LNCAP (cell line): ENCODE results near the gene MYMX.

Source experiments
- TF ChIP-seq, protein P1 (sequence below): fragments of 450-650 bp; IDR thresholded peaks from 2 replicates; pipeline ENCODE4 v1.5.1; 2017; ENCODE audit warnings: mild to moderate bottlenecking

MYMX gene

DNA sequence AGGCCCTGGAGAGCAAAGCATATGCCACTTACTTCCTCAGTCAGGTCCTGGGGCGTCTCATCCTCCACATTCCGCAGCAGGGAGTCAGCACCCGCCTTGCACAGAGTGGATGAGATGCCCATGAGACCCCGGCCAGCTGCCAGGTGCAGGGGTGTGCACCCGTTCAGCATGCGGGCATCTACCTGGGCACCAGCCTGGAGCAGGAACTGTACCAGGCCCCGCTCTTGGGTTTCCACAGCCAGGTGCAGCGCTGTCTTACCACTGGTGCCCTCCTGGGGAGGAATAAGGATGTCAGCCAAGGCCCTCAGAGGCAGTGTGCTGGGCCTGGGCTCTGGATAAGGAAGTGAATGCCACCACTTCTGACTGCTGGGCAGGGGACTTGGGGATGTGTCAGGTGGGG lies 43.3 kb downstream of the MYMX start:
- TF ChIP-seq, protein P1, sequence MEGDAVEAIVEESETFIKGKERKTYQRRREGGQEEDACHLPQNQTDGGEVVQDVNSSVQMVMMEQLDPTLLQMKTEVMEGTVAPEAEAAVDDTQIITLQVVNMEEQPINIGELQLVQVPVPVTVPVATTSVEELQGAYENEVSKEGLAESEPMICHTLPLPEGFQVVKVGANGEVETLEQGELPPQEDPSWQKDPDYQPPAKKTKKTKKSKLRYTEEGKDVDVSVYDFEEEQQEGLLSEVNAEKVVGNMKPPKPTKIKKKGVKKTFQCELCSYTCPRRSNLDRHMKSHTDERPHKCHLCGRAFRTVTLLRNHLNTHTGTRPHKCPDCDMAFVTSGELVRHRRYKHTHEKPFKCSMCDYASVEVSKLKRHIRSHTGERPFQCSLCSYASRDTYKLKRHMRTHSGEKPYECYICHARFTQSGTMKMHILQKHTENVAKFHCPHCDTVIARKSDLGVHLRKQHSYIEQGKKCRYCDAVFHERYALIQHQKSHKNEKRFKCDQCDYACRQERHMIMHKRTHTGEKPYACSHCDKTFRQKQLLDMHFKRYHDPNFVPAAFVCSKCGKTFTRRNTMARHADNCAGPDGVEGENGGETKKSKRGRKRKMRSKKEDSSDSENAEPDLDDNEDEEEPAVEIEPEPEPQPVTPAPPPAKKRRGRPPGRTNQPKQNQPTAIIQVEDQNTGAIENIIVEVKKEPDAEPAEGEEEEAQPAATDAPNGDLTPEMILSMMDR: no peak

DNA sequence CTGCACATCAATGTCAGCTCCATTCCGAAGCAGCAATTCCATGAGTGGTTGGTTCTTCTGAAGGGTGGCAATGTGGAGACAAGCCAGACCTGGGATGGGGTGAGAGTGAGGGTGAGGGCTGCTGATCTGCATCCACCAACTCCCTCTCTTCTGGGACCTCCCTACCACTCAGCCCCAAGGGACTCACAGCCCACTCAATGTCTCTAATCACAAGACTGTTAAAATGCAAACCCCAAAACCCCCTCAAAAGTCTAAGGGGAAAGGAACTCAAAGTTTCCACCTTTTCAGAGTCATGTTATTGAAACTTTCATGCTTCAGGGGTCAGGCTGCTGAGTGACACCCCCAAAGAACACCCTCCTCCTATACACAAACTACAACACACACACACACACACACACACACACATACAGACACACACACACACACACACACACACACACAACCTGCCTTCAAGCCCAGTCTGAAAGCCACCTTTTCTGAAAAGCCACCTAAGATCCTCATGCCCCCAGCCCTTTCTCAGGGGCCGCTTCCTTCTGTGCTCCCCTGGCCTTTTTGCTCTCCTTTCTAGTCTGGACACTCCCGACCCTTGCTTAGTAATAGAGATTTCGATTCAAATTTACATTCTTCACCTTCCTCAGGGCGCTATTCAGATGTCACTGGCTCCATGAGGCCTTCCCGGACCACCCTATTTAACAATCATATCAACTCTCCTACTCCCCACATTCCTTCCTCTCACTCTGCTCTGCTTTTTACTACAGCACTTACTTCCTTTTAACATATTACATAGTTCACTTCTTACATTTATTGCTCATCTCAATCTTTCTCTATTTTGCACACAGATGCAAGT lies 43.9 kb downstream of the MYMX start:
- TF ChIP-seq, protein P1: no peak

DNA sequence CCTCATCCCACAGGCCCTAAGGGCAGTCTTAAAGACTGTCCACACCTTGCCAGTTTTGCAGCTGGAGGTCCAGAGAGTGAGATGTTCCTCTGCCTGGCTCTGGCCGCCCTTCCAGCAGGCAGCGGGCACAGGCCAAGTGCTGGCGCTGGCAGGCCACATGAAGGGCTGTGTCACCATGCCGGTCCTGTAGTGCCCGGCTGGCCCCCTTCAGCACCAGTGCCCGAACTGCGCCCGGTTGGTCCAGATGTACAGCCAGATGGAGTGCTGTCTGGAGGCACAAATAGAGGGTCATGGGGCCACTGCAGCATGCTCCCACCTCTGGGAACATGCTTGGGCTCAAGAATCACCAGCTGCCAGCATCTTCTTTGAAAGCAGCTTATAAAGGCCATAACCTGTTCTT lies 44.9 kb downstream of the MYMX start:
- TF ChIP-seq, protein P1: no peak

DNA sequence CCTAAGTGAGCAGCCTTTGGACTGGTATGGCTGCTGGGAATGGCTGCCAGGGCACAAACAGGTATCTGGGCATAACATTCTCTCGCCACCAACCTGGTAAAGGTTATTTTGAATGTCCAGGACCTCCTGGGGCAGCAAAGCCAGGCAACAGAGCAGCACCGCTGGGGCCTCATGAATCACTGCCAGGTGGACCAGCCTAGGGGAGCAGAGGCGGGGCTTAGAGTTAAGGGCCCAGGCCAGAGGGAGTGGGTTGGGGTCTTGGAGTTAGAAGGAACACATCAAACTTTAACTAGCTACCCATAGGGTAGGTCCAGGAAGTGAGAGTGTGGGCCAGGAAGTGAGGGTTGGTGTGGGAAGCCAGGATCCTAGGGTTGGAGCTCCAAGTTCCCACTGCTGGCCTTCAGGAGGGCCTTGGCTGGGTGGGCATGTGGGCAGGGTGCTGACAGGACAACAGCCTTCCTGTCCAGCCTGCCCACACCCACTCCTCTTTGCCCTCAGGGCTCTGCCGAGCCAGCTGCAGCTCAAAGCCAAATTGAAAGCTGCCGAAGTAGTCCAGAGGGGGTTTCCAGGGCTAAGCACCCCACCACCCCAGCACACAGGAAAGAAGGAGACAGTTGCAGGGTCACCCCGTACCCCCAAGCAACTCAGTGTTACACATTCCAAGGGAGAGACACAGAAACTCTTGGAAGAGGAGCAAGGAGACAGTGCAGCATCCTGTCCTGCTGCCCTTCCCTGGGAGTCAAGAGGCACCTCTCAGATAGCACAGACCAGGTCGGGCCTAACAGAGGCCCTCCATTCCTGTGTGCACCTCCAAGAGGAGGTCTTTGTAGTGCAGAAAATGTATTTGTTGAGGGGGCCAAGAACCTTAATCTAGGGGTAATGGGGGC lies 46.0 kb downstream of the MYMX start:
- TF ChIP-seq, protein P1: no peak

DNA sequence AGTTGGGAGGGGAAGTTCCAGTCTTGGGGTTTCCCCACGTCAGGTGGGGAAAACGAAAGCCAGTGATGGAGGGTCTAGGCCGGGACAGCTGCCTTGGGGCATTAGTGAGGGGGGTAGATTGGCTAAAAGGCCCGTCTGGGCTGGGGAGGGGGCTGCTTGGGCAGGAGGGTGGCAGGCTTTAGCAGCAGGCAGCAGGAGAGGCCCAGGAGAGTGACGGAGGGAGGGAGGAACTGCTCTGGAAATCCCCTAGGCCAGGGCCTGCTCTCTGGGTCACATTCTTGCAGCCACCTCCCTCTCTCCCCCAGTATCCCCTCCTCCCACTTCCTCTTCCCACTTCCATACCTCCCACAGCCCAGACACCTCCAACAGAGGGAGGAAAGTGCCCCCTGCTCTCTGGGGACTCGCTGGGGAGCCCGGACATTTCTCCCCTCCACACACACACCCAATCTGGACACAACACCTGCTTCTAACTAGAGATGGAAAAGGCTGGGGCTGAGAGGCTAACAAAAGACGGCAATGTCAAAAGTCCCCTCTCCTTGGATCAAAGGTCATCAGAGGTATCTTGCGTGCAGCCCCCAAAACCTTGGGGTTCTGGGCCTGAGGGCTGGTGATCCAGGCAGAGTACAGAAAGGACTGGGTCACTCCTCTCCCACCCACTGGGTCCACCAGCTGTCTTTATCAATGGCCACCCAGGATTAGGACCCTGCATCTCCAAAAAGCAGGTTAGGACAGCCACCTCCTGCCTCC lies 46.8 kb downstream of the MYMX start:
- TF ChIP-seq, protein P1: no peak

DNA sequence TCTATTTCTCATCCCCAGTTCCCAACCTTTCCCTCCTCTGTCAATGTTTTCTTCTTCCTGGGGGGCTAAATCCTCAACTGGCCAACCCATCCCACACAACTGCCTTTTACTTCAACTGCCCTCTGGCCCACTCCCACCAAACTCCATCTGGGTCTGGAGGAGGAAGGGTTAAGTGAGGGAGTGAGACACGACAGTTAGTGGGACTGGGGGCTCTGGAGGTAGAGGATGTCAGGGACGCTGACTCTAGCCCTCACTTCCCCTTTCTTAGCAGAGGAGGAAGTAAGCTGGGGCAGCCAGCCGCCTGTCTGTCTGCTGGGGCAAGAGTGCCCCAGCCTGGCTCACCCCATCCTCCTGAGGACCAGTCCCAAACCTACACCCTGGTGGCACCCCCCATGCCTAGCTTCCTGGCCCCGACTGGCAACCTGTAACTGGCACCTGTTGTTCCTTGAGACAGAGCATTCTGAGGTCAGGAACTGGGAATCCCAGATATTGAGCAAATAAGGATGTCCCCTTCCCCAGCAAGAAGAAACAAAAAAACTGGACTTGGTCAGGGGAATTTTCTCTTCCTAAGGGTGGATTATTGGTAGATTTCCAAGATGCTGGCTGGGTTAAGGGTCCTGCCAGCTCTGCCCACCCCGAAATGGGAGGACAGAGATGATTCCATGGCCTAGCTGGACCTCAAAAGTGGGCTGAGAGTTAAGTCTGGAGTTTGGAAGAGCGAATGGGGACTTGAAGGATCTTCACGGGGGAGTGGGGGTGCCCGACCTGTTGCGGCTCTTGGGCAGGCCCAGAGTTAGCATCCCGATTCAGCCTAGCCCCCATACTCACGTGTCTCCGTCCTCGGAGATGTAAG lies 47.7 kb downstream of the MYMX start:
- TF ChIP-seq, protein P1: no peak
